Neural cell (in vitro differentiated cells): ENCODE measurements around the gene CELF4.

Experiments used
- CTCF ChIP-seq: fragments of 450-650 bp; IDR thresholded peaks from 2 replicates; pipeline ENCODE4 v1.5.1; 2014; ENCODE audit warnings: antibody characterized with exemption, mild to moderate bottlenecking, moderate library complexity; ENCODE audit not compliant: poor library complexity, severe bottlenecking
- EP300 ChIP-seq: fragments of 450-650 bp; conservative IDR thresholded peaks from 2 replicates; pipeline ENCODE4 v1.6.1; 2014; ENCODE audit warnings: antibody characterized with exemption, mild to moderate bottlenecking, moderate library complexity; ENCODE audit not compliant: poor library complexity, severe bottlenecking
- EZH2 ChIP-seq: fragments of 200-600, 300-800 bp; shearing (Covaris generic), sonication (generic); IDR thresholded peaks from 2 replicates; pipeline ENCODE4 v1.6.1; 2014; ENCODE audit warnings: antibody characterized with exemption, low read length, borderline replicate concordance, mild to moderate bottlenecking; ENCODE audit not compliant: insufficient read depth, poor library complexity, severe bottlenecking
- POLR2AphosphoS5 ChIP-seq: IDR thresholded peaks from 2 replicates; pipeline ENCODE4 v1.6.1; 2012
- RAD21 ChIP-seq: fragments of 450-650 bp; conservative IDR thresholded peaks from 2 replicates; pipeline ENCODE4 v1.6.1; 2014; ENCODE audit warnings: antibody characterized with exemption, mild to moderate bottlenecking, moderate library complexity
- SMC3 ChIP-seq: fragments of 450-650 bp; conservative IDR thresholded peaks from 2 replicates; pipeline ENCODE4 v1.6.1; 2014; ENCODE audit warnings: antibody characterized with exemption, mild to moderate bottlenecking, moderate library complexity; ENCODE audit not compliant: poor library complexity
- TAF1 ChIP-seq: IDR thresholded peaks from 2 replicates; pipeline ENCODE4 v1.6.1; 2012; ENCODE audit warnings: low read depth

DNA sequence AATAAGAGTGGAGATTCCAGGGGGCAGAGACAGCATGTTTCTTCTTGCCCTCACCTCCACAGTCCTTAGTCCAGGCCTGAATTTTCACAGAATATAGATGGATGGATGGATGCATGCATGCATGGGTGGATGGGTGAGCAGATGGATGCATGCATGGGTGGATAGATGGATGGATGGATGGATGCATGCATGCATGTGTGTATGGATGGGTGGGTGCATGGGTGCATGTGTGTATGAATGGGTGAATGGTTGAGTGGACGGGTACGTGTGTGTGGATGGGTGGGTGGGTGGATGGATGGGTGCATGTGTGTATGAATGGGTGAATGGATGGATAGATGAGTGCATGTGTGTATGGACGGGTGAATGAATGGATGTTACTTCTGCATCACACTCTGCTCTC, 153.3 kb downstream of the CELF4 start:
- TF ChIP-seq SMC3 (no peak), CTCF (no peak), EP300 (no peak), TAF1 (no peak), POLR2AphosphoS5 (no peak), EZH2 (no peak), RAD21 (no peak)
